VCaP (cell line): ENCODE data around the gene ARSB.
A peak's percentile ranks its signal among the peaks of the same experiment; 100 is the strongest.

Experiments
- H3K27ac ChIP-seq: fragments of 450-650 bp; 2 replicates; pipeline ENCODE4 v1.5.1; 2017
- TF ChIP-seq, protein P1 (sequence below): fragments of 450-650 bp; conservative IDR thresholded peaks from 2 replicates; pipeline ENCODE4 v1.5.1; 2017; ENCODE audit warnings: mild to moderate bottlenecking, moderate library complexity

ARSB gene

DNA sequence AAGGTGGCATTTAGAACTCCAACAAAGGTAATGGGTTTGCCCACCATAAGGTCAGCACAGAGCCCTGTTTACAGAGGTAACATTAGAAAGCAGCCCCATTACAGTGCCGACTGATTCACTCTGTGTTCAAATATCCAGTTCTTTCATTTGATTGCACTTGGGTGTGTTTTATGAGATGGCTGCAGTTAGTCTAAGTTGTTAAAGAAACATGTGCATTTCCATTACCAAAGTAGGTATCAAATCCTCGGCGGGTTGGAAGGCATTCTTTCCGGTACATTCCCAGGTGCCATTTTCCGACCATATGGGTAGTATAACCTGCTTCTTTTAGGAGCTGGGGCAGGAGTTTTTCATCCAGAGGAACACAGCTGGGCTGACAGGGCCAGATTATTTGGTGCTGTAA, 16.3 kb downstream of the ARSB start:
- no peak overlapping the region for H3K27ac ChIP-seq
- TF ChIP-seq, protein P1, sequence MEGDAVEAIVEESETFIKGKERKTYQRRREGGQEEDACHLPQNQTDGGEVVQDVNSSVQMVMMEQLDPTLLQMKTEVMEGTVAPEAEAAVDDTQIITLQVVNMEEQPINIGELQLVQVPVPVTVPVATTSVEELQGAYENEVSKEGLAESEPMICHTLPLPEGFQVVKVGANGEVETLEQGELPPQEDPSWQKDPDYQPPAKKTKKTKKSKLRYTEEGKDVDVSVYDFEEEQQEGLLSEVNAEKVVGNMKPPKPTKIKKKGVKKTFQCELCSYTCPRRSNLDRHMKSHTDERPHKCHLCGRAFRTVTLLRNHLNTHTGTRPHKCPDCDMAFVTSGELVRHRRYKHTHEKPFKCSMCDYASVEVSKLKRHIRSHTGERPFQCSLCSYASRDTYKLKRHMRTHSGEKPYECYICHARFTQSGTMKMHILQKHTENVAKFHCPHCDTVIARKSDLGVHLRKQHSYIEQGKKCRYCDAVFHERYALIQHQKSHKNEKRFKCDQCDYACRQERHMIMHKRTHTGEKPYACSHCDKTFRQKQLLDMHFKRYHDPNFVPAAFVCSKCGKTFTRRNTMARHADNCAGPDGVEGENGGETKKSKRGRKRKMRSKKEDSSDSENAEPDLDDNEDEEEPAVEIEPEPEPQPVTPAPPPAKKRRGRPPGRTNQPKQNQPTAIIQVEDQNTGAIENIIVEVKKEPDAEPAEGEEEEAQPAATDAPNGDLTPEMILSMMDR: no peak

DNA sequence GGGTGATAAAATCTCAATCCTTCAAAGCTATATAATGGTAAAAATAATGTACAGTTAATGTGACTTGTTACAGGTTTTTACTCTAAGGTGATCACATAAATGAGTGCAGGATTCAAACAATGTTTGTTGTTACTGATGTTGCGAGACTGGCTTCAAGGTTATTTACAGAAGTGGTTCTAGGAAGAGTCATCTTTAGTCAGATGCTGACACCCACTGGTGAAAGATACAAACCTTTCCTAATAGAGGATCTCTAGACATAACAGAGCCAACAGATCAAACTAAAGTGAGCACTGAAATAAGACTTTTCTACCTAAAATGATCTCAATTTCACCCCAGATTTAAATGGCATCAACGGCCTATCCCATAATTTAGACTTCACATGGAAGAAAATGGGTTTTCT, 20.2 kb downstream of the ARSB start:
- TF ChIP-seq, protein P1: peak; percentile 65

DNA sequence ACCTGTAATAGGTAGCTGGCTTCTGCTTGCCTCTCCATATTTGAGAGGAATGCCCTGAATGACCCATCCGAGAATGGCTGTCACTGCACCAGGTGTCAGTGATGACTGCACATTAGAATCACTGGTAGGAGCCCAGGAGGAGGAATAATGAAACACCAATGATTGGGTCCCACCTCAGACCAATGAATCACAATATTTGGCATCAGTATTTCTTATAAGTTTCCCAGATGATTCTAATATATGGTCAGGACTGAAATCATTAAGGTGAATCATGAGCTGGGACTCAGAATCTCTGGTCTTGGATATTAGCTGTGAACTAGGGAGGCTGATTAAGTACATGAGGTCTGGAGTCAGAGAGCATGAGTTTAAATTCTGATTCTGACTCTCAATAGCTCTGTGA, 23.4 kb downstream of the ARSB start:
- H3K27ac ChIP-seq: no peak overlapping the region
- TF ChIP-seq, protein P1: no peak

More for the DNA sequence above, 20.2 kb downstream of the ARSB start:
- no peak overlapping the region for H3K27ac ChIP-seq

DNA sequence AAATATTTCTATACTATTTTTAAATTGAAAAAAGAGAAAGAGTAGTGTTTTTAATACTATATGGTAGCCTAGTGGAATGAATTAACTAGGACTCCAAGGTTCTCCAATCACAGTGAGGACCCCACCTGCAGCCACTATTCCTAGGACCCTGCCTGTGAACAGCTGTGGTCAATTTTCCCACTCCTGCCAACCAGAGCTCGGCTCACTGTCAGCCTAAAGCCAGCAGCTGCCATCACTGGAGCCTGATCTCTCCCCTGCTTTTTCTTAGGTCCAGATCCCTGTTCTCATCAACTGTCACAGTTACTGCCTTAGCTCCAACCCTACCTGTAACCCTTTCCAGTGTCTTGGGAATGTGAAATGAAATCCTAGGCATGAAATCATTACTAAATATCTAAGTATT, 25.3 kb downstream of the ARSB start:
- H3K27ac ChIP-seq: no peak overlapping the region
- TF ChIP-seq, protein P1: no peak

DNA sequence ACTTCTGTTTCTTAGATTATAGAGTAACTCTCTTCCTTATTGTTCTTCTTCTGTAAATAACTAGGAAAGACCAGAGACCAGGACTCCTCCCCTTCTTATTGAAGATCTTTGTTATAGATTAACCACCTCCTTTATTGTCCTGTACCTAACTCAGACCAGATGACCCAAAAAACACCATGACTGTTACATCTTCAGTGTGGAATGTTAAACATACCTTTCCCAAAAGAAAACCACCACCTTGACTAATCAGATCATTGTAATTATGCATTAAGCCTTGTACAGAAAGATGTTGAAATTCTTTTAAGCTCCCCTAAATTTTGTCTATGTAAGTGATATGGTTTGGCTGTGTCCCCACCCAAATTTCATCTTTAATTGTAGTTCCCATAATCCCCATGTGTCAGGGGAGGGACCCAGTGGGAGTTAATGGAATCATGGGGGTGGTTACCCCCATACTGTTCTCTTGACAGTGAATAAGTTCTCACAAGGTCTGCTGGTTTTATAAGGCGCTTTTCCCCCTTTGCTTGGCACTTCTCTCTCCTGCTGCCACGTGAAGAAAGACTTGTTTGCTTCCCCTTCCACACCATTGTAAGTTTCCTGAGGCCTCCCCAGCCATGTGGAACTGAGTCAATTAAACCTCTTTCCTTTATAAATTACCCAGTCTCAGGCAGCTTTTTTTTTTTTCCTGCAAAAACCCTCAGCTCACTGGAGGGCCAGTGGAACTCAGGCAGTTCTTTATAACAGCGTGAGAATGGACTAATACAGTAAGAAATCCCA, 26.3 kb downstream of the ARSB start:
- TF ChIP-seq, protein P1: no peak
- peak overlapping the region; percentile 34; the same call in 1 of the 2 replicates for H3K27ac ChIP-seq

DNA sequence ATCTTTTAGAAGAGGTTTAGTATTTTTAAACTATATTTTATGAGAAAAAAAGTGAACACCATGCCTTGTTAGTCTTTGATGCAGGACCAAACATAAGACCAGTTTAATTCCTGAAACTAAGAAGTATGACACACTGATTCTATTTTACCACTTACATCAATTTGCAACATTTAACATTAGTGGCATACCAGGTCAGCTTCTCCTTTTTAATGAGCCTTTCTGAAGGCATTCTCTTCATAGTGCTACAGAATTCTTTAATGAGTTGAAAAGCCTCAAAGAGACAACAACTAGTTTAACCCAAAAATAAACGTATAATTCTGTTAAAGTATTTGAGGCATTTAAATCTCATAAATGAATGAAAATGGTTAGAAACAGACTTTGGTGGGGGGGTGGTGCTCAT, 28.2 kb downstream of the ARSB start:
- TF ChIP-seq, protein P1: no peak
- H3K27ac ChIP-seq: no peak overlapping the region

DNA sequence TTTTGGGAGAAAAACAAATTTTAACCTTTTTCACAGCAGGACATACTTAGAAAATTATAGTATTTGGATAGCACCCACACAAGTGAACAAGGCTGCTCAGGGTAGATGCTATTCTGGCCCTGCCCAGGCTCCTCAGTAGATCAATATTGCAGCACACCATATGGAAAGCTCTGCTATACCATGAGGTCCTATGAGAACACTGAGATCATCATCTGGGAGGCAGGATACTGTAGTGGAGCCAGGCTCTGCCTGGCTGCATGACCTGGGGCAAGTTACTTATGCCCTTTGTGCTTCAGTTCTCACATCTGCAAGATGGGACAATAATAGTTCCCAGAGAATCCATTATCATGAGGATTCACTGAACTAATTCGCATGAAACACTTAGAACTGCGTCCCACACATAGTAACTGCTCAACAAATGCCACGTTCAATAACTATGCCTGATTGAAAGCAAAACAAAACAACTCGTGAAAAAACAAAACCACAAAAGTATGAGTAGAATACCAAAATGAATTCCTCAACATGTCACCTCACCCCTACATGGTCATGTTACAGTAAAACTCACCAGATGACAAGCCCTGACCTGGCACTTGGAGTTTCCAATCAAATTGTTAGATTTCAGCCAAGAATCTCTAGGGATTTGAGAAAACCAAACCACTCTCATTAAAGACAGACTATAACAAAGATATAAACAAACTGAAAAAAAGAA, 31.9 kb downstream of the ARSB start:
- TF ChIP-seq, protein P1: no peak
- no peak overlapping the region for H3K27ac ChIP-seq
